ENCODE measurements around the gene SLF2.

GRCh38 chr10:100970076-100970913 is 57.5 kb downstream of the SLF2 start:
- TF ChIP-seq CREB1 (IDR thresholded peaks at IDR 0.05) (no peak), GTF2F1 (IDR thresholded peaks at IDR 0.05; ENCODE audit: borderline replicate concordance, low read depth, low read length) (no peak), CHD2 (IDR thresholded peaks at IDR 0.05; ENCODE audit: low read length) (no peak), CTCF (IDR thresholded peaks at IDR 0.05; ENCODE audit: control extremely low read depth in 1 of 3, insufficient read depth in 1 of 3, low read depth in 1 of 3, low read length in 3 of 3) (no peak), PHF8 (conservative IDR thresholded peaks at IDR 0.05; ENCODE audit: low read depth, low read length) (no peak), POLR2A (IDR thresholded peaks at IDR 0.05; ENCODE audit: control extremely low read depth in 1 of 2, low read depth in 2 of 2, low read length in 2 of 2) (no peak), ZNF274 (IDR thresholded peaks at IDR 0.05; ENCODE audit: borderline replicate concordance, extremely low read depth, low read length) (no peak), SAP30 (IDR thresholded peaks at IDR 0.05; ENCODE audit: insufficient read depth, insufficient replicate concordance, low read length) (no peak), KDM1A (IDR thresholded peaks at IDR 0.05; ENCODE audit: borderline replicate concordance, low read length) (no peak)
